T-cell (primary cell): ENCODE data around the gene INSC. TPM values are rescaled to one million over a fixed set of nuclear protein-coding genes. Genes with fewer than 3 reads are reported as not detected.

Source experiments
- ATAC-seq, 4 experiments: fragments of 200-7000 bp in 3 of 4; fragments of 150-1000 bp in 1 of 4; cut with Tn5 transposase; replicated peaks in 1 of 4; 1 replicate in 3 of 4; 2 replicates in 1 of 4; pipeline ENCODE4 v1.10.0; 2021; ENCODE audit warnings: moderate library complexity in 3 of 4, mild to moderate bottlenecking in 2 of 4, moderate number of reproducible peaks in 1 of 4
- CTCF ChIA-PET, 2 donors: fragments of 300-600 bp; sonication (Branson Sonifier 250); formaldehyde crosslinking; loops; one replicate each; lab custom pipeline; 2022; ENCODE audit warnings: antibody characterized with exemption in 2 of 2; lab: Charles Lee
- POLR2A ChIA-PET, 2 donors: fragments of 300-600 bp; sonication (Branson Sonifier 250); formaldehyde crosslinking; loops; one replicate each; lab custom pipeline; 2022; ENCODE audit warnings: antibody characterized with exemption in 2 of 2; lab: Charles Lee
- DNase-seq, 35 experiments: peaks; one replicate each; pipeline versions ENCODE4 v3.0.0 to v3.0.0-alpha.2; 2013 to 2023
- H3K27ac ChIP-seq: one replicate; pipeline ENCODE4 v1.5.1; 2013; ENCODE audit warnings: low read length
- H3K27me3 ChIP-seq, 2 experiments: replicated peaks in 1 of 2; 1 replicate in 1 of 2; 2 replicates in 1 of 2; pipeline versions ENCODE4 v1.6.1 to v1.7.0; 2013; ENCODE audit warnings: low read length in 1 of 2, mixed read lengths in 1 of 2; ENCODE audit not compliant: control insufficient read depth in 2 of 2, insufficient read depth in 2 of 2; ENCODE audit errors: extremely low read depth in 1 of 2
- H3K36me3 ChIP-seq, 2 donors: 1 replicate in 1 of 2; 2 replicates in 1 of 2; pipeline versions ENCODE4 v1.6.1 to v1.7.0; 2013; ENCODE audit warnings: low read length in 1 of 2; ENCODE audit not compliant: control insufficient read depth in 2 of 2, insufficient read depth in 1 of 2; ENCODE audit errors: extremely low read depth in 1 of 2
- H3K4me1 ChIP-seq, 2 experiments: 1 replicate in 1 of 2; 2 replicates in 1 of 2; pipeline versions ENCODE4 v1.6.1 to v1.7.0; 2013; ENCODE audit warnings: low read length in 2 of 2, mixed read lengths in 1 of 2; ENCODE audit not compliant: insufficient read depth in 2 of 2, control insufficient read depth in 1 of 2; ENCODE audit errors: extremely low read depth in 1 of 2
- H3K4me3 ChIP-seq, 2 donors: 1 replicate in 1 of 2; 2 replicates in 1 of 2; pipeline versions ENCODE4 v1.5.1 to v1.7.0; 2013; ENCODE audit warnings: mild to moderate bottlenecking in 2 of 2, low read length in 1 of 2, moderate library complexity in 1 of 2; ENCODE audit not compliant: control insufficient read depth in 1 of 2; ENCODE audit errors: extremely low read depth in 1 of 2
- H3K9me3 ChIP-seq: 2 replicates; pipeline ENCODE4 v1.7.0; 2013
- H3K27ac Mint-ChIP-seq, 2 donors: one replicate each; pipeline ENCODE4 v1.8.0; 2020 to 2021; ENCODE audit warnings: mild to moderate bottlenecking in 2 of 2, mixed read lengths in 2 of 2
- H3K27me3 Mint-ChIP-seq, 2 donors: one replicate each; pipeline ENCODE4 v1.8.0; 2021 to 2022; ENCODE audit warnings: mixed read lengths in 2 of 2
- H3K36me3 Mint-ChIP-seq: one replicate; pipeline ENCODE4 v1.8.0; 2021; ENCODE audit warnings: mixed read lengths
- H3K4me1 Mint-ChIP-seq, 3 donors: one replicate each; pipeline ENCODE4 v1.8.0; 2020 to 2022; ENCODE audit warnings: mixed read lengths in 3 of 3, mild to moderate bottlenecking in 1 of 3
- H3K4me3 Mint-ChIP-seq, 3 donors: one replicate each; pipeline ENCODE4 v1.8.0; 2020 to 2022; ENCODE audit warnings: mild to moderate bottlenecking in 3 of 3, mixed read lengths in 3 of 3, moderate library complexity in 3 of 3
- H3K9me3 Mint-ChIP-seq, 3 donors: one replicate each; pipeline ENCODE4 v1.8.0; 2020 to 2022; ENCODE audit warnings: mixed read lengths in 3 of 3
- WGBS: methylation state at CpG from one replicate; pipeline ENCODE4 v1.1.5; 2013; ENCODE audit warnings: missing lambda C conversion rate; ENCODE audit not compliant: insufficient coverage; 5-methylcytosine and 5-hydroxymethylcytosine counted together
- total RNA-seq, 35 experiments: library from RNA in 6 of 35; stranded (reverse) in 6 of 35; fragments of 120-200 nt in 1 of 35; gene quantifications; one replicate each; pipeline versions ENCODE4 v1.2.1 to v1.2.4 and lab custom pipeline; 2013 to 2026

Gene INSC
- total RNA-seq, 5 donors from 2014 or later (not counting 1 experiment from before 2014, with no cell fraction given), result 0.44 to 0.53 TPM; not detected in 3

- Mint-ChIP-seq H3K4me1 (no peaks in the 10 kb centered on the region), H3K9me3 (no peaks in the 10 kb centered on the region), H3K27me3 (peaks cover 0 to 2% of the 10 kb centered on the region in 2 donors), H3K27ac (no peak overlapping the region), H3K4me3 (no peak overlapping the region), H3K36me3 (no peaks in the 10 kb centered on the region)
- ChIA-PET POLR2A (interaction anchor here in 1 of 2 donors (0.5 kb wide), 1 partner anchor 329 kb away, joined by 3 read pairs; no protein-coding TSS in a partner anchor), CTCF (interaction anchor here in 1 of 2 donors (0.6 kb wide), 1 partner anchor 1859 kb away, joined by 3 read pairs; no protein-coding TSS in a partner anchor)
- ATAC-seq (no peak), DNase-seq (no peak)
- Histone ChIP-seq H3K27me3 (peaks cover 0 to 4% of the 10 kb centered on the region in 2 experiments), H3K9me3 (no peaks in the 10 kb centered on the region), H3K27ac (no peak overlapping the region), H3K4me1 (no peaks in the 10 kb centered on the region), H3K4me3 (no peak overlapping the region), H3K36me3 (no peaks in the 10 kb centered on the region)
- 80% methylated on average over 2 of the region's 3 CpGs for WGBS
Observed at GRCh38 chr11:15213471-15214231, 98.9 kb downstream of the INSC start.

DNA sequence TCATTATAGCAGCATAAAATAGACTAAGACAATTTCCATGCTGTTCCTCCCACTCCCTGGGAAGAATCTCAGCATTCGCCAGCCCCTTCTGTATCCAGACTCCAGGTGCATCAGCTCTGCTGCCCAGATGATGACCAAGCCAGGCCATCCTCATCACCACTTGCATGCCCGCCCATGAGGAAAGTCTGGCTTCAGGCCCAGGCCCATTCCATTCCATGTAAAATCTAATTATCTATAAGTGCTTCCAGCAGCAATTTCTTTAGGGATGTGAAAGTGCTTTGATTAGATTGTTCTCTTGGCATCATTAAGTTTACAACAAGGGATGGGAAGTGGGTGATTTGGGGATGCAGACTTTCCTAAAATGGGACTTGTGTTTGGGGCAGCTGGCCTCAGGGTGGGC is 100.3 kb downstream of the INSC start:
- Histone ChIP-seq H3K4me1 (no peaks in the 10 kb centered on the region), H3K36me3 (no peaks in the 10 kb centered on the region), H3K4me3 (no peak overlapping the region), H3K27ac (no peak overlapping the region), H3K27me3 (no peaks in the 10 kb centered on the region), H3K9me3 (no peaks in the 10 kb centered on the region)
- Mint-ChIP-seq H3K27ac (no peak overlapping the region), H3K4me3 (no peak overlapping the region), H3K4me1 (no peaks in the 10 kb centered on the region), H3K27me3 (peaks cover 0 to 2% of the 10 kb centered on the region in 2 donors), H3K36me3 (no peaks in the 10 kb centered on the region), H3K9me3 (no peaks in the 10 kb centered on the region)
- CTCF ChIA-PET, result no interaction called here
- WGBS, result no CpG with 5 or more reads among the region's 2 CpGs
- DNase-seq (no peak), ATAC-seq (no peak)
- POLR2A ChIA-PET, result no interaction called here

- POLR2A ChIA-PET, result no interaction called here
- ATAC-seq (no peak), DNase-seq (peak in 1 of 35 experiments; percentile 6)
- H3K9me3 Mint-ChIP-seq, result no peaks in the 10 kb centered on the region
- no peaks in the 10 kb centered on the region for H3K27me3 ChIP-seq
- no peaks in the 10 kb centered on the region for H3K9me3 ChIP-seq
- no peak overlapping the region for H3K4me3 ChIP-seq
- no peak overlapping the region for H3K4me3 Mint-ChIP-seq
- H3K4me1 Mint-ChIP-seq, result no peaks in the 10 kb centered on the region
- H3K36me3 ChIP-seq, result no peaks in the 10 kb centered on the region
- no peaks in the 10 kb centered on the region for H3K36me3 Mint-ChIP-seq
- CTCF ChIA-PET, result interaction anchor here (1.0 kb wide), 3 partner anchors 8 to 308 kb away, joined by 3 to 10 read pairs (median 4); no protein-coding TSS in a partner anchor
- H3K27me3 Mint-ChIP-seq, result no peaks in the 10 kb centered on the region
- H3K27ac ChIP-seq, result no peak overlapping the region
- no peaks in the 10 kb centered on the region for H3K4me1 ChIP-seq
- H3K27ac Mint-ChIP-seq, result no peak overlapping the region
Observed at GRCh38 chr11:15216678-15217077, 102.0 kb downstream of the INSC start.

GRCh38 chr11:15217416-15217815 is 102.7 kb downstream of the INSC start:
- no peak overlapping the region for H3K4me3 Mint-ChIP-seq
- H3K27me3 ChIP-seq, result no peaks in the 10 kb centered on the region
- no peaks in the 10 kb centered on the region for H3K36me3 Mint-ChIP-seq
- no peaks in the 10 kb centered on the region for H3K36me3 ChIP-seq
- no peak overlapping the region for H3K27ac Mint-ChIP-seq
- no peaks in the 10 kb centered on the region for H3K9me3 Mint-ChIP-seq
- H3K27ac ChIP-seq, result no peak overlapping the region
- CTCF ChIA-PET, result interaction anchor here in 1 of 2 donors (1.0 kb wide), 1 partner anchor 309 kb away, joined by 4 read pairs; no protein-coding TSS in a partner anchor
- H3K4me1 Mint-ChIP-seq, result no peaks in the 10 kb centered on the region
- no peaks in the 10 kb centered on the region for H3K4me1 ChIP-seq
- H3K9me3 ChIP-seq, result no peaks in the 10 kb centered on the region
- POLR2A ChIA-PET, result no interaction called here
- WGBS, result 50% methylated on average over 2 of the region's 4 CpGs
- no peaks in the 10 kb centered on the region for H3K27me3 Mint-ChIP-seq
- DNase-seq (no peak), ATAC-seq (no peak)
- H3K4me3 ChIP-seq, result no peak overlapping the region

- Histone ChIP-seq H3K27ac (no peak overlapping the region), H3K4me1 (no peaks in the 10 kb centered on the region), H3K36me3 (no peaks in the 10 kb centered on the region), H3K9me3 (no peaks in the 10 kb centered on the region), H3K4me3 (no peak overlapping the region), H3K27me3 (peaks cover 0 to 2% of the 10 kb centered on the region in 2 experiments)
- H3K36me3 Mint-ChIP-seq, result no peaks in the 10 kb centered on the region
- no peaks in the 10 kb centered on the region for H3K27me3 Mint-ChIP-seq
- no peak overlapping the region for H3K4me3 Mint-ChIP-seq
- no peaks in the 10 kb centered on the region for H3K9me3 Mint-ChIP-seq
- ChIA-PET POLR2A (no interaction called here), CTCF (no interaction called here)
- DNase-seq (no peak), ATAC-seq (no peak)
- no CpG with 5 or more reads among the region's 1 CpG for WGBS
- no peak overlapping the region for H3K27ac Mint-ChIP-seq
- no peaks in the 10 kb centered on the region for H3K4me1 Mint-ChIP-seq
Observed at GRCh38 chr11:15222777-15223176, 108.1 kb downstream of the INSC start.

- Mint-ChIP-seq H3K27me3 (no peaks in the 10 kb centered on the region), H3K27ac (no peak overlapping the region), H3K9me3 (no peaks in the 10 kb centered on the region), H3K4me1 (no peaks in the 10 kb centered on the region), H3K36me3 (no peaks in the 10 kb centered on the region), H3K4me3 (no peak overlapping the region)
- ChIA-PET CTCF (no interaction called here), POLR2A (no interaction called here)
- ATAC-seq (no peak), DNase-seq (no peak)
- Histone ChIP-seq H3K27ac (no peak overlapping the region), H3K4me3 (no peak overlapping the region), H3K36me3 (no peaks in the 10 kb centered on the region), H3K27me3 (peaks cover 0 to 2% of the 10 kb centered on the region in 2 experiments), H3K4me1 (no peaks in the 10 kb centered on the region), H3K9me3 (no peaks in the 10 kb centered on the region)
- WGBS, result 100% methylated on average over 1 of the region's 1 CpG
Observed at GRCh38 chr11:15223318-15223717, 108.6 kb downstream of the INSC start.
